ENCODE measurements around the gene PEPD.

PEPD gene

GRCh38 chr19:33366127-33366526, 155.5 kb downstream of the PEPD start:
- Histone ChIP-seq H3K23ac (ENCODE audit: low read depth, low read length, poor library complexity) (no peak overlapping the region), H3K4me2 (ENCODE audit: insufficient read depth, low read length, poor library complexity, severe bottlenecking) (no peak overlapping the region), H2AFZ (ENCODE audit: low read length) (no peak overlapping the region), H3K4me3 (ENCODE audit: low read length in 2 of 2) (no peak overlapping the region), H2BK12ac (ENCODE audit: low read length) (no peak overlapping the region), H3K27me3 (ENCODE audit: control insufficient read depth in 3 of 3, insufficient read depth in 3 of 3, low read depth in 1 of 3, low read length in 3 of 3) (peaks cover 0 to 51% (median 0%) of the 10 kb centered on the region in 3 experiments), H2AK5ac (ENCODE audit: low read depth, low read length) (no peak overlapping the region), H4K8ac (ENCODE audit: low read depth, low read length) (no peak overlapping the region), H3K18ac (ENCODE audit: low read length) (no peak overlapping the region), H2BK120ac (ENCODE audit: low read depth, low read length) (no peak overlapping the region), H4K91ac (ENCODE audit: low read depth, low read length, poor library complexity) (no peak overlapping the region), H2BK15ac (ENCODE audit: low read length) (no peak overlapping the region), H3K9ac (ENCODE audit: low read depth, low read length, poor library complexity) (no peak overlapping the region), H3K79me1 (ENCODE audit: low read depth, low read length) (no peaks in the 10 kb centered on the region), H3K14ac (ENCODE audit: low read length) (no peak overlapping the region), H3K4ac (ENCODE audit: low read length) (no peak overlapping the region), H3K27ac (replicated peaks; ENCODE audit: low read length) (no peak overlapping the region), H2BK5ac (ENCODE audit: low read length) (no peak overlapping the region), H3K36me3 (replicated peaks in 1 of 2; ENCODE audit: control insufficient read depth in 2 of 2, insufficient read depth in 2 of 2, low read length in 2 of 2) (no peaks in the 10 kb centered on the region), H3K4me1 (ENCODE audit: control insufficient read depth in 2 of 2, insufficient read depth in 1 of 2, low read depth in 1 of 2, low read length in 2 of 2) (no peaks in the 10 kb centered on the region), H3K9me3 (replicated peaks in 1 of 2; ENCODE audit: control insufficient read depth in 2 of 2, insufficient read depth in 1 of 2, low read depth in 1 of 2, low read length in 2 of 2) (no peaks in the 10 kb centered on the region)
- no peak for DNase-seq (ENCODE audit: low spot score)
- WGBS, 2 donors (ENCODE audit: extremely low coverage in 2 of 2, insufficient read length in 2 of 2, insufficient replicate concordance in 1 of 2), result no CpG with 5 or more reads among the region's 6 CpGs

GRCh38 chr19:33365691-33366090, 155.9 kb downstream of the PEPD start:
- no peak overlapping the region for H4K91ac ChIP-seq (ENCODE audit: low read depth, low read length, poor library complexity)
- no peak overlapping the region for H2BK12ac ChIP-seq (ENCODE audit: low read length)
- no peaks in the 10 kb centered on the region for H3K9me3 ChIP-seq (replicated peaks in 1 of 2; ENCODE audit: control insufficient read depth in 2 of 2, insufficient read depth in 1 of 2, low read depth in 1 of 2, low read length in 2 of 2)
- H3K4me3 ChIP-seq (ENCODE audit: low read length in 2 of 2), result no peak overlapping the region
- no peak overlapping the region for H2AFZ ChIP-seq (ENCODE audit: low read length)
- H4K8ac ChIP-seq (ENCODE audit: low read depth, low read length), result no peak overlapping the region
- H2BK120ac ChIP-seq (ENCODE audit: low read depth, low read length), result no peak overlapping the region
- no peak overlapping the region for H2BK15ac ChIP-seq (ENCODE audit: low read length)
- no CpG with 5 or more reads among the region's 7 CpGs for WGBS, 2 donors (ENCODE audit: extremely low coverage in 2 of 2, insufficient read length in 2 of 2, insufficient replicate concordance in 1 of 2)
- no peak overlapping the region for H2BK5ac ChIP-seq (ENCODE audit: low read length)
- H3K9ac ChIP-seq (ENCODE audit: low read depth, low read length, poor library complexity), result no peak overlapping the region
- no peak overlapping the region for H3K18ac ChIP-seq (ENCODE audit: low read length)
- H3K79me1 ChIP-seq (ENCODE audit: low read depth, low read length), result no peaks in the 10 kb centered on the region
- no peak for DNase-seq (ENCODE audit: low spot score)
- peaks cover 0 to 54% (median 0%) of the 10 kb centered on the region in 3 experiments for H3K27me3 ChIP-seq (ENCODE audit: control insufficient read depth in 3 of 3, insufficient read depth in 3 of 3, low read depth in 1 of 3, low read length in 3 of 3)
- no peak overlapping the region for H3K14ac ChIP-seq (ENCODE audit: low read length)
- H3K4me2 ChIP-seq (ENCODE audit: insufficient read depth, low read length, poor library complexity, severe bottlenecking), result no peak overlapping the region
- no peak overlapping the region for H3K27ac ChIP-seq (replicated peaks; ENCODE audit: low read length)
- no peak overlapping the region for H2AK5ac ChIP-seq (ENCODE audit: low read depth, low read length)
- no peaks in the 10 kb centered on the region for H3K4me1 ChIP-seq (ENCODE audit: control insufficient read depth in 2 of 2, insufficient read depth in 1 of 2, low read depth in 1 of 2, low read length in 2 of 2)
- no peak overlapping the region for H3K4ac ChIP-seq (ENCODE audit: low read length)
- H3K23ac ChIP-seq (ENCODE audit: low read depth, low read length, poor library complexity), result no peak overlapping the region
- no peaks in the 10 kb centered on the region for H3K36me3 ChIP-seq (replicated peaks in 1 of 2; ENCODE audit: control insufficient read depth in 2 of 2, insufficient read depth in 2 of 2, low read length in 2 of 2)

GRCh38 chr19:33363476-33363875, 158.1 kb downstream of the PEPD start:
- no peak overlapping the region for H3K27ac ChIP-seq (replicated peaks; ENCODE audit: low read length)
- no peak overlapping the region for H2BK12ac ChIP-seq (ENCODE audit: low read length)
- H2AFZ ChIP-seq (ENCODE audit: low read length), result no peak overlapping the region
- H3K4me1 ChIP-seq (ENCODE audit: control insufficient read depth in 2 of 2, insufficient read depth in 1 of 2, low read depth in 1 of 2, low read length in 2 of 2), result no peaks in the 10 kb centered on the region
- no peak overlapping the region for H2AK5ac ChIP-seq (ENCODE audit: low read depth, low read length)
- no peak overlapping the region for H4K8ac ChIP-seq (ENCODE audit: low read depth, low read length)
- H3K4me3 ChIP-seq (ENCODE audit: low read length in 2 of 2), result no peak overlapping the region
- no peak overlapping the region for H3K4ac ChIP-seq (ENCODE audit: low read length)
- H3K23ac ChIP-seq (ENCODE audit: low read depth, low read length, poor library complexity), result no peak overlapping the region
- H4K91ac ChIP-seq (ENCODE audit: low read depth, low read length, poor library complexity), result no peak overlapping the region
- no peak overlapping the region for H3K14ac ChIP-seq (ENCODE audit: low read length)
- WGBS, 2 donors (ENCODE audit: extremely low coverage in 2 of 2, insufficient read length in 2 of 2, insufficient replicate concordance in 1 of 2), result no CpG with 5 or more reads among the region's 5 CpGs
- no peak overlapping the region for H3K9ac ChIP-seq (ENCODE audit: low read depth, low read length, poor library complexity)
- H3K4me2 ChIP-seq (ENCODE audit: insufficient read depth, low read length, poor library complexity, severe bottlenecking), result no peak overlapping the region
- no peaks in the 10 kb centered on the region for H3K79me1 ChIP-seq (ENCODE audit: low read depth, low read length)
- no peaks in the 10 kb centered on the region for H3K9me3 ChIP-seq (replicated peaks in 1 of 2; ENCODE audit: control insufficient read depth in 2 of 2, insufficient read depth in 1 of 2, low read depth in 1 of 2, low read length in 2 of 2)
- H2BK15ac ChIP-seq (ENCODE audit: low read length), result no peak overlapping the region
- H2BK5ac ChIP-seq (ENCODE audit: low read length), result no peak overlapping the region
- H3K27me3 ChIP-seq (ENCODE audit: control insufficient read depth in 3 of 3, insufficient read depth in 3 of 3, low read depth in 1 of 3, low read length in 3 of 3), result peaks cover 0 to 46% (median 0%) of the 10 kb centered on the region in 3 experiments
- DNase-seq (ENCODE audit: low spot score), result no peak
- H3K18ac ChIP-seq (ENCODE audit: low read length), result no peak overlapping the region
- H2BK120ac ChIP-seq (ENCODE audit: low read depth, low read length), result no peak overlapping the region
- no peaks in the 10 kb centered on the region for H3K36me3 ChIP-seq (replicated peaks in 1 of 2; ENCODE audit: control insufficient read depth in 2 of 2, insufficient read depth in 2 of 2, low read length in 2 of 2)

GRCh38 chr19:33362508-33363228, 158.9 kb downstream of the PEPD start:
- Histone ChIP-seq H3K36me3 (replicated peaks in 1 of 2; ENCODE audit: control insufficient read depth in 2 of 2, insufficient read depth in 2 of 2, low read length in 2 of 2) (no peaks in the 10 kb centered on the region), H2BK120ac (ENCODE audit: low read depth, low read length) (no peak overlapping the region), H3K9me3 (replicated peaks in 1 of 2; ENCODE audit: control insufficient read depth in 2 of 2, insufficient read depth in 1 of 2, low read depth in 1 of 2, low read length in 2 of 2) (no peaks in the 10 kb centered on the region), H3K4me3 (ENCODE audit: low read length in 2 of 2) (no peak overlapping the region), H2AK5ac (ENCODE audit: low read depth, low read length) (no peak overlapping the region), H2BK12ac (ENCODE audit: low read length) (no peak overlapping the region), H3K4me2 (ENCODE audit: insufficient read depth, low read length, poor library complexity, severe bottlenecking) (no peak overlapping the region), H2AFZ (ENCODE audit: low read length) (no peak overlapping the region), H3K14ac (ENCODE audit: low read length) (no peak overlapping the region), H3K9ac (ENCODE audit: low read depth, low read length, poor library complexity) (no peak overlapping the region), H4K8ac (ENCODE audit: low read depth, low read length) (no peak overlapping the region), H3K27ac (replicated peaks; ENCODE audit: low read length) (no peak overlapping the region), H3K18ac (ENCODE audit: low read length) (no peak overlapping the region), H3K27me3 (ENCODE audit: control insufficient read depth in 3 of 3, insufficient read depth in 3 of 3, low read depth in 1 of 3, low read length in 3 of 3) (peaks cover 0 to 44% (median 0%) of the 10 kb centered on the region in 3 experiments), H2BK5ac (ENCODE audit: low read length) (no peak overlapping the region), H3K4me1 (ENCODE audit: control insufficient read depth in 2 of 2, insufficient read depth in 1 of 2, low read depth in 1 of 2, low read length in 2 of 2) (no peaks in the 10 kb centered on the region), H4K91ac (ENCODE audit: low read depth, low read length, poor library complexity) (no peak overlapping the region), H3K79me1 (ENCODE audit: low read depth, low read length) (no peaks in the 10 kb centered on the region), H2BK15ac (ENCODE audit: low read length) (no peak overlapping the region), H3K23ac (ENCODE audit: low read depth, low read length, poor library complexity) (no peak overlapping the region), H3K4ac (ENCODE audit: low read length) (no peak overlapping the region)
- DNase-seq (ENCODE audit: low spot score), result no peak
- no CpG with 5 or more reads among the region's 6 CpGs for WGBS, 2 donors (ENCODE audit: extremely low coverage in 2 of 2, insufficient read length in 2 of 2, insufficient replicate concordance in 1 of 2)

All from neuronal stem cell (in vitro differentiated cells).